DND-41 (cell line): ENCODE measurements around the gene C1QC.

Experiments
- ATAC-seq: fragments of 200-7000 bp; cut with Tn5 transposase; 3 replicates; pipeline ENCODE4 v1.9.1; 2021; ENCODE audit warnings: low read depth; ENCODE audit not compliant: insufficient read depth
- DNase-seq: peaks from one replicate; pipeline ENCODE4 v3.0.0-alpha.2; 2020
- H2AFZ ChIP-seq: 2 replicates; pipeline ENCODE4 v1.6.0; 2012; ENCODE audit warnings: low read depth, low read length
- H3K27ac ChIP-seq: 2 replicates; pipeline ENCODE4 v1.5.1; 2012; ENCODE audit warnings: low read length, inconsistent platforms
- H3K27me3 ChIP-seq: fragments of 200-600 bp; sonication (generic); 2 replicates; pipeline ENCODE4 v1.6.0; 2012; ENCODE audit warnings: low read length, mild to moderate bottlenecking, inconsistent platforms; ENCODE audit not compliant: insufficient read depth, poor library complexity
- H3K36me3 ChIP-seq: 2 replicates; pipeline ENCODE4 v1.5.1; 2012; ENCODE audit warnings: low read length, inconsistent platforms; ENCODE audit not compliant: insufficient read depth
- H3K4me1 ChIP-seq: 2 replicates; pipeline ENCODE4 v1.5.1; 2012; ENCODE audit warnings: mild to moderate bottlenecking, low read length; ENCODE audit not compliant: insufficient read depth
- H3K4me2 ChIP-seq: 2 replicates; pipeline ENCODE4 v1.6.0; 2012; ENCODE audit warnings: mild to moderate bottlenecking, moderate library complexity, low read length, inconsistent platforms; ENCODE audit not compliant: insufficient read depth
- H3K4me3 ChIP-seq, 2 experiments: fragments of 200-600 bp in 1 of 2; shearing (Covaris generic) in 1 of 2; 2 replicates each; pipeline ENCODE4 v1.5.1; 2012 to 2016; ENCODE audit warnings: inconsistent platforms in 2 of 2, low read length in 2 of 2, mild to moderate bottlenecking in 2 of 2, low read depth in 1 of 2, moderate library complexity in 1 of 2
- H3K79me2 ChIP-seq: 2 replicates; pipeline ENCODE4 v1.6.0; 2012; ENCODE audit warnings: low read length, inconsistent platforms; ENCODE audit not compliant: insufficient read depth
- H3K9ac ChIP-seq: 2 replicates; pipeline ENCODE4 v1.6.0; 2012; ENCODE audit warnings: low read depth, mild to moderate bottlenecking, inconsistent platforms, low read length, moderate library complexity
- H3K9me3 ChIP-seq: 2 replicates; pipeline ENCODE4 v1.5.1; 2012; ENCODE audit warnings: low read length, moderate library complexity, mild to moderate bottlenecking, inconsistent platforms; ENCODE audit not compliant: insufficient read depth, severe bottlenecking
- H4K20me1 ChIP-seq: 2 replicates; pipeline ENCODE4 v1.6.0; 2012; ENCODE audit warnings: low read length; ENCODE audit not compliant: insufficient read depth
- CTCF ChIP-seq: IDR thresholded peaks from 2 replicates; pipeline ENCODE4 v1.5.1; 2012; ENCODE audit warnings: borderline replicate concordance, low read length, moderate library complexity, mild to moderate bottlenecking; ENCODE audit not compliant: poor library complexity, severe bottlenecking; ENCODE audit errors: extremely low read depth
- EZH2 ChIP-seq: IDR thresholded peaks from 3 replicates; pipeline ENCODE4 v1.6.1; 2012; ENCODE audit warnings: borderline replicate concordance, low read depth, mild to moderate bottlenecking, moderate library complexity, low read length, inconsistent platforms; ENCODE audit not compliant: severe bottlenecking

C1QC gene

GRCh38 chr1:22629886-22630285 lies 13.5 kb upstream of the C1QC start:
- H3K4me2 ChIP-seq: no peak overlapping the region

GRCh38 chr1:22633697-22634463 lies 9.6 kb upstream of the C1QC start:
- no peak for DNase-seq
- H3K36me3 ChIP-seq: no peaks in the 10 kb centered on the region
- H2AFZ ChIP-seq: no peak overlapping the region
- no peak overlapping the region for H3K27ac ChIP-seq
- no peak overlapping the region for H3K4me2 ChIP-seq
- H3K79me2 ChIP-seq: no peaks in the 10 kb centered on the region
- H3K4me1 ChIP-seq: no peaks in the 10 kb centered on the region
- H3K27me3 ChIP-seq: peaks cover 3% of the 10 kb centered on the region
- H3K9me3 ChIP-seq: no peaks in the 10 kb centered on the region
- H4K20me1 ChIP-seq: no peaks in the 10 kb centered on the region; the same call in 1 of the 2 replicates
- TF ChIP-seq CTCF: no peak
- no peak overlapping the region for H3K4me3 ChIP-seq
- ATAC-seq: no peak
- no peak overlapping the region for H3K9ac ChIP-seq

More at GRCh38 chr1:22629886-22630285, 13.5 kb upstream of the C1QC start:
- peaks cover 3% of the 10 kb centered on the region for H3K27me3 ChIP-seq
- no peak for ATAC-seq
- H4K20me1 ChIP-seq: no peaks in the 10 kb centered on the region; the same call in 1 of the 2 replicates
- H3K4me3 ChIP-seq: no peak overlapping the region
- no peaks in the 10 kb centered on the region for H3K9me3 ChIP-seq
- TF ChIP-seq CTCF: no peak
- no peak for TF ChIP-seq EZH2
- no peaks in the 10 kb centered on the region for H3K79me2 ChIP-seq
- no peak for DNase-seq
- H3K9ac ChIP-seq: no peak overlapping the region
- no peaks in the 10 kb centered on the region for H3K36me3 ChIP-seq
- H3K27ac ChIP-seq: no peak overlapping the region
- no peak overlapping the region for H2AFZ ChIP-seq
- H3K4me1 ChIP-seq: no peaks in the 10 kb centered on the region

- no peaks in the 10 kb centered on the region for H3K4me1 ChIP-seq
- H3K9me3 ChIP-seq: no peaks in the 10 kb centered on the region
- ATAC-seq (no peak), DNase-seq (no peak)
- no peak overlapping the region for H3K9ac ChIP-seq
- H3K36me3 ChIP-seq: no peaks in the 10 kb centered on the region
- no peak overlapping the region for H3K4me3 ChIP-seq
- H3K79me2 ChIP-seq: no peaks in the 10 kb centered on the region
- no peaks in the 10 kb centered on the region for H4K20me1 ChIP-seq
- no peak overlapping the region for H2AFZ ChIP-seq
- H3K27ac ChIP-seq: no peak overlapping the region
- TF ChIP-seq EZH2: no peak
- no peak for TF ChIP-seq CTCF
- no peak overlapping the region for H3K4me2 ChIP-seq
- H3K27me3 ChIP-seq: peaks cover 3% of the 10 kb centered on the region
Measured at GRCh38 chr1:22635436-22635835, 8.0 kb upstream of the C1QC start.
